Measurements from ENCODE around the gene FCRL5.
"Not testable (repeated sequence)": the region's sequence is repeated elsewhere in the genome, so short reads cannot be mapped to it uniquely, and the experiment has no call there.

The FCRL5 gene

GRCh38 chr1:157551694-157552693 lies at the start of gene FCRL5:
FCRL5 (minus strand) TSS chr1:157552515; CDS start chr1:157552362, 153 bp downstream.
- DNase-seq (ENCODE audit: low read depth in 2 of 2): no peak

GRCh38 chr1:157600236-157600635 lies 47.9 kb upstream of the FCRL5 start:
- DNase-seq (ENCODE audit: low read depth in 2 of 2): no peak

GRCh38 chr1:157597959-157598667 lies 45.8 kb upstream of the FCRL5 start, which contains the start of gene FCRL4:
FCRL4 (minus strand) TSS chr1:157598085; CDS start chr1:157597944, 141 bp downstream.
- no peak for DNase-seq (ENCODE audit: low read depth in 2 of 2)

GRCh38 chr1:157596384-157596783 lies 44.1 kb upstream of the FCRL5 start:
- no peak for DNase-seq (ENCODE audit: low read depth in 2 of 2)

GRCh38 chr1:157595356-157595755 lies 43.0 kb upstream of the FCRL5 start:
- no peak for DNase-seq (ENCODE audit: low read depth in 2 of 2)

GRCh38 chr1:157585984-157586383 lies 33.7 kb upstream of the FCRL5 start:
- no peak for DNase-seq (ENCODE audit: low read depth in 2 of 2)

- no peak for DNase-seq (ENCODE audit: low read depth in 2 of 2)
Measured at GRCh38 chr1:157584503-157584902, 32.2 kb upstream of the FCRL5 start.

GRCh38 chr1:157580828-157581210 lies 28.5 kb upstream of the FCRL5 start:
- DNase-seq (ENCODE audit: low read depth in 2 of 2): no peak

- peak in 1 of 2 donors; percentile 4 for DNase-seq (ENCODE audit: low read depth in 2 of 2)
Measured at GRCh38 chr1:157580179-157580827, 28.0 kb upstream of the FCRL5 start.

GRCh38 chr1:157577420-157577819 lies 25.1 kb upstream of the FCRL5 start:
- no peak for DNase-seq (ENCODE audit: low read depth in 2 of 2)

GRCh38 chr1:157575744-157576143 lies 23.4 kb upstream of the FCRL5 start:
- no peak for DNase-seq (ENCODE audit: low read depth in 2 of 2)

GRCh38 chr1:157574836-157575235 lies 22.5 kb upstream of the FCRL5 start:
- DNase-seq (ENCODE audit: low read depth in 2 of 2): no peak

GRCh38 chr1:157566484-157567300 lies 14.4 kb upstream of the FCRL5 start:
- no peak for DNase-seq (ENCODE audit: low read depth in 2 of 2)

GRCh38 chr1:157562515-157562914 lies 10.2 kb upstream of the FCRL5 start:
- no peak for DNase-seq (ENCODE audit: low read depth in 2 of 2)

- no peak for DNase-seq (ENCODE audit: low read depth in 2 of 2)
Measured at GRCh38 chr1:157558119-157558518, 5.8 kb upstream of the FCRL5 start.

- not testable (repeated sequence) for DNase-seq (ENCODE audit: low read depth in 2 of 2)
Measured at GRCh38 chr1:157548081-157548480, 4.2 kb downstream of the FCRL5 start.

- DNase-seq (ENCODE audit: low read depth in 2 of 2): no peak
Measured at GRCh38 chr1:157542676-157543075, 9.6 kb downstream of the FCRL5 start.

- no peak for DNase-seq (ENCODE audit: low read depth in 2 of 2)
Measured at GRCh38 chr1:157540852-157541251, 11.5 kb downstream of the FCRL5 start.

GRCh38 chr1:157540160-157540748 lies 12.1 kb downstream of the FCRL5 start:
- no peak for DNase-seq (ENCODE audit: low read depth in 2 of 2)

GRCh38 chr1:157539568-157539967 lies 12.7 kb downstream of the FCRL5 start:
- DNase-seq (ENCODE audit: low read depth in 2 of 2): no peak

- no peak for DNase-seq (ENCODE audit: low read depth in 2 of 2)
Measured at GRCh38 chr1:157532569-157532968, 19.7 kb downstream of the FCRL5 start.
